GM12878 (cell line): ENCODE results near the gene ZNF804A. TPM values are rescaled to one million over a fixed set of nuclear protein-coding genes. Genes with fewer than 3 reads are reported as not detected.

Source experiments
- ATAC-seq: fragments of 200-7000 bp; cut with Tn5 transposase; 3 replicates; pipeline ENCODE4 v1.9.1; 2020; ENCODE audit warnings: mild to moderate bottlenecking, moderate library complexity
- BruUV-seq: library from RNA; stranded (reverse); fragments of 400-500 nt; replicated peaks from 2 replicates; lab custom pipeline; 2021; lab: Mats Ljungman, UMichigan
- CTCF ChIA-PET: fragments of 300-600 bp; sonication (Branson Sonifier 250); formaldehyde crosslinking; extraction: SDS; loops from one replicate; lab custom pipeline; 2021; ENCODE audit warnings: inconsistent platforms; lab: Yijun Ruan, JAX
- POLR2A ChIA-PET: fragments of 350-600 bp; formaldehyde crosslinking; extraction: SDS; loops from one replicate; lab custom pipeline; 2021; ENCODE audit warnings: inconsistent platforms; lab: Charles Lee
- RAD21 ChIA-PET: fragments of 300-600 bp; sonication (Branson Sonifier 250); formaldehyde crosslinking; loops from one replicate; lab custom pipeline; 2023; ENCODE audit warnings: antibody characterized with exemption; ENCODE audit not compliant: unreplicated experiment; lab: Charles Lee
- SMC1A ChIA-PET: fragments of 300-600 bp; sonication (Branson Sonifier 250); formaldehyde crosslinking; loops from one replicate; lab custom pipeline; 2023; ENCODE audit not compliant: unreplicated experiment, uncharacterized antibody; lab: Charles Lee
- DNase-seq: peaks from one replicate; pipeline ENCODE4 v3.0.0-alpha.2; 2011; ENCODE audit warnings: low read depth, low spot score
- FAIRE-seq: peaks from 3 replicates; lab custom pipeline; 2011; peaks lifted over from hg19 to GRCh38; lab: Jason Lieb, UNC
- H2AFZ ChIP-seq: 2 replicates; pipeline ENCODE4 v1.6.0; 2011; ENCODE audit warnings: low read depth, low read length, control low read depth; ENCODE audit not compliant: control insufficient read depth
- H3K27ac ChIP-seq: 2 replicates; pipeline ENCODE4 v1.5.1; 2011; ENCODE audit warnings: control low read depth; ENCODE audit not compliant: control insufficient read depth, insufficient read depth
- H3K27me3 ChIP-seq, 2 experiments: replicated peaks in 1 of 2; 2 replicates each; pipeline versions ENCODE4 v1.6.0 to v1.6.1; 2011; ENCODE audit warnings: low read length in 1 of 2; ENCODE audit not compliant: control insufficient read depth in 2 of 2, insufficient read depth in 2 of 2
- H3K36me3 ChIP-seq, 2 experiments: 2 replicates each; pipeline ENCODE4 v1.5.1; 2011; ENCODE audit warnings: low read length in 1 of 2; ENCODE audit not compliant: control insufficient read depth in 2 of 2, insufficient read depth in 2 of 2
- H3K4me1 ChIP-seq: 2 replicates; pipeline ENCODE4 v1.6.1; 2011; ENCODE audit warnings: mild to moderate bottlenecking, low read length, moderate library complexity, mixed read lengths; ENCODE audit not compliant: control insufficient read depth, insufficient read depth
- H3K4me2 ChIP-seq: 2 replicates; pipeline ENCODE4 v1.6.0; 2011; ENCODE audit warnings: control low read depth; ENCODE audit not compliant: control insufficient read depth, insufficient read depth
- H3K4me3 ChIP-seq: fragments of 200-600 bp; sonication (generic); 2 replicates; pipeline ENCODE4 v1.5.1; 2016
- H3K79me2 ChIP-seq: 2 replicates; pipeline ENCODE4 v1.6.0; 2011; ENCODE audit warnings: low read length; ENCODE audit not compliant: control insufficient read depth, insufficient read depth
- H3K9ac ChIP-seq: 2 replicates; pipeline ENCODE4 v1.8.0; 2011; ENCODE audit warnings: low read length, control low read depth, mixed read lengths; ENCODE audit not compliant: control insufficient read depth, insufficient read depth
- H3K9me3 ChIP-seq: replicated peaks from 3 replicates; pipeline ENCODE4 v1.5.1; 2011; ENCODE audit warnings: mild to moderate bottlenecking, low read length; ENCODE audit not compliant: control insufficient read depth, insufficient read depth
- H4K20me1 ChIP-seq: 2 replicates; pipeline ENCODE4 v1.6.0; 2011; ENCODE audit not compliant: control insufficient read depth, insufficient read depth
- BRCA1 ChIP-seq: IDR thresholded peaks from 2 replicates; pipeline ENCODE4 v1.6.1; 2011; ENCODE audit warnings: low read depth, low read length, improper control_type of control experiment
- CHD4 ChIP-seq: fragments of 200-600 bp; sonication (generic); IDR thresholded peaks from 2 replicates; pipeline ENCODE4 v1.6.1; 2016; ENCODE audit warnings: mild to moderate bottlenecking
- CUX1 ChIP-seq: IDR thresholded peaks from 2 replicates; pipeline ENCODE4 v1.6.1; 2012; ENCODE audit warnings: improper control_type of control experiment, low read depth, low read length; ENCODE audit not compliant: insufficient replicate concordance
- EP300 ChIP-seq, 2 experiments: fragments of 150-350 bp in 1 of 2; IDR thresholded peaks; 2 replicates each; pipeline ENCODE4 v1.6.1; 2011 to 2012; ENCODE audit warnings: low read depth in 2 of 2, low read length in 2 of 2, borderline replicate concordance in 1 of 2, improper control_type of control experiment in 1 of 2, inconsistent platforms in 1 of 2; ENCODE audit not compliant: control insufficient read depth in 1 of 2
- ETV6 ChIP-seq, 2 experiments: fragments of 450-650 bp in 1 of 2; IDR thresholded peaks in 1 of 2; conservative IDR thresholded peaks in 1 of 2; 2 replicates each; pipeline ENCODE4 v1.6.1; 2014; ENCODE audit warnings: antibody characterized with exemption in 1 of 2, borderline replicate concordance in 1 of 2, low read depth in 1 of 2, mild to moderate bottlenecking in 1 of 2, moderate library complexity in 1 of 2
- HCFC1 ChIP-seq: fragments of 150-350 bp; IDR thresholded peaks from 2 replicates; pipeline ENCODE4 v1.6.1; 2014; ENCODE audit warnings: low read length
- JUND ChIP-seq: IDR thresholded peaks from 2 replicates; pipeline ENCODE4 v1.6.1; 2012; ENCODE audit warnings: low read depth, mild to moderate bottlenecking, low read length, improper control_type of control experiment, moderate library complexity
- KLF5 ChIP-seq: fragments of 450-650 bp; IDR thresholded peaks from 2 replicates; pipeline ENCODE4 v1.6.1; 2014; ENCODE audit warnings: mild to moderate bottlenecking; ENCODE audit not compliant: partially characterized antibody
- LARP7 ChIP-seq: fragments of 450-650 bp; IDR thresholded peaks from 2 replicates; pipeline ENCODE4 v1.6.1; 2017; ENCODE audit warnings: mild to moderate bottlenecking
- MEF2B ChIP-seq: fragments of 450-650 bp; IDR thresholded peaks from 2 replicates; pipeline ENCODE4 v1.6.1; 2018; ENCODE audit warnings: mild to moderate bottlenecking, moderate library complexity; ENCODE audit not compliant: partially characterized antibody, poor library complexity, severe bottlenecking
- POLR2A ChIP-seq: IDR thresholded peaks from 2 replicates; pipeline ENCODE4 v1.6.1; 2011; ENCODE audit warnings: low read depth, mild to moderate bottlenecking, low read length
- POLR2AphosphoS2 ChIP-seq: IDR thresholded peaks from 2 replicates; pipeline ENCODE4 v1.6.1; 2011; ENCODE audit warnings: low read depth, mild to moderate bottlenecking, low read length, improper control_type of control experiment, moderate library complexity
- RFX5 ChIP-seq: IDR thresholded peaks from 2 replicates; pipeline ENCODE4 v1.6.1; 2011; ENCODE audit warnings: low read depth, low read length, improper control_type of control experiment
- RUNX3 ChIP-seq: IDR thresholded peaks from 2 replicates; pipeline ENCODE4 v1.6.1; 2012; ENCODE audit warnings: low read length, inconsistent platforms
- SMC3 ChIP-seq: IDR thresholded peaks from 2 replicates; pipeline ENCODE4 v1.6.1; 2011; ENCODE audit warnings: low read length, improper control_type of control experiment, borderline replicate concordance
- YBX1 ChIP-seq: fragments of 450-650 bp; IDR thresholded peaks from 2 replicates; pipeline ENCODE4 v1.6.1; 2016; ENCODE audit warnings: antibody characterized with exemption
- ZBTB40 ChIP-seq: fragments of 450-650 bp; IDR thresholded peaks from 2 replicates; pipeline ENCODE4 v1.6.1; 2016; ENCODE audit warnings: mild to moderate bottlenecking, moderate library complexity, borderline replicate concordance
- in situ Hi-C: fragments of 300-500 bp; cut with MboI; formaldehyde crosslinking; loops from 9 replicates; pipeline ENCODE4 v1.14.3; 2018; ENCODE audit warnings: mixed read lengths
- intact Hi-C: fragments of 100-400 bp; cut with micrococcal nuclease; formaldehyde crosslinking; loops from one replicate; pipeline ENCODE4 v1.14.2; 2022; ENCODE audit not compliant: unreplicated experiment
- polyA plus RNA-seq, 11 experiments: library from polyadenylated mRNA; depleted of rRNA in 4 of 11; unstranded in 6 of 11; stranded (reverse) in 5 of 11; fragments of >200 nt; fragmentation: Nextera tagmentation in 4 of 11; fragmentation: Illumina TruSeq in 1 of 11; extraction: Ambion mirVana in 4 of 11; extraction: Trizol in 1 of 11; gene quantifications; 1 replicate in 1 of 11; 2 replicates in 10 of 11; pipeline versions ENCODE4 v1.2.1 to v1.2.3, GENCODE V29; 2011 to 2016; ENCODE audit warnings: inconsistent platforms in 2 of 11, missing spikeins in 2 of 11, low read depth in 1 of 11
- total RNA-seq, 4 experiments: library from RNA; depleted of rRNA in 3 of 4; stranded (reverse); fragments of >200 nt in 3 of 4; fragmentation: Illumina TruSeq in 1 of 4; extraction: Trizol in 1 of 4; gene quantifications; 2 replicates each; pipeline versions ENCODE4 v1.2.1 to v1.2.3, GENCODE V29; 2013 to 2021

Gene ZNF804A
- total and polyA plus RNA-seq, 10 of the 15 experiments (the other 5 are each of a cell fraction or from before 2014, with no cell fraction given), result 0.19 to 2.3 (median 1.4) TPM

DNA sequence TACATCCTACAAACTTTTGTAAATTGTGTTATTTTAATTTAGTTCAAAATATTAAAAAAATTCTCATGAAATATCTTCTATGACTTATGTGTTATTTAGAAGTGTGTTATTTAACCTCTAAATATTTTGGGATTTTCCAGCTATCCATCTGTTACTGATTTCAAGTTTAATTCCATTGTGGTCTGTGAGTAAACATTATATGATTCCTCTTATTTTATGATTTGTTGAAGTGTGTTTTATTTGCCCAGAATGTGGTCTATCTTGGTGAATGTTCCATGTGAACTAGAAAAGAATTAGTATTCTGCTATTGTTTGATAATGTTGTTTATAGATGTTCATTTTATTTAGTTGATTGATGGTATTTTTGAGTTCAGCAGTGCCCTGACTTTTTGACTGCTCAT lies 136.0 kb downstream of the ZNF804A start:
- Histone ChIP-seq H3K9ac (no peak overlapping the region), H3K4me2 (no peak overlapping the region), H3K36me3 (no peaks in the 10 kb centered on the region), H3K27me3 (no peaks in the 10 kb centered on the region), H3K9me3 (no peaks in the 10 kb centered on the region), H4K20me1 (no peaks in the 10 kb centered on the region), H3K27ac (no peak overlapping the region), H2AFZ (no peak overlapping the region), H3K4me1 (no peaks in the 10 kb centered on the region), H3K79me2 (no peaks in the 10 kb centered on the region), H3K4me3 (no peak overlapping the region)
- ATAC-seq (no peak), DNase-seq (no peak), FAIRE-seq (no peak)
- RAD21 ChIA-PET, result no interaction called here
- POLR2A ChIA-PET, result no interaction called here
- CTCF ChIA-PET, result no interaction called here
- in situ Hi-C loops (no loop called here), intact Hi-C loops (no loop called here)
- SMC1A ChIA-PET, result no interaction called here
- no TSS peak for BruUV-seq
- no peak for TF ChIP-seq YBX1
- TF ChIP-seq RFX5, result no peak
- TF ChIP-seq ETV6 (conservative IDR thresholded peaks at IDR 0.05 in 1 of 2, IDR thresholded peaks at IDR 0.05 in 1 of 2; ENCODE audit: borderline replicate concordance in 1 of 2, low read depth in 1 of 2), result no peak
- no peak for TF ChIP-seq POLR2AphosphoS2
- TF ChIP-seq CHD4, result no peak
- TF ChIP-seq ZBTB40, result no peak
- TF ChIP-seq SMC3, result no peak
- TF ChIP-seq MEF2B, result no peak
- TF ChIP-seq HCFC1, result no peak
- TF ChIP-seq KLF5, result no peak
- no peak for TF ChIP-seq POLR2A
- TF ChIP-seq BRCA1, result no peak
- TF ChIP-seq EP300 (IDR thresholded peaks at IDR 0.05; ENCODE audit: borderline replicate concordance in 1 of 2, control insufficient read depth in 1 of 2, low read depth in 2 of 2, low read length in 2 of 2), result no peak
- no peak for TF ChIP-seq CUX1
- no peak for TF ChIP-seq JUND
- TF ChIP-seq LARP7, result no peak
- TF ChIP-seq RUNX3, result no peak
